Lower leg skin (tissue), 3 donors: ENCODE measurements around the gene TTC34.
"Not testable (repeated sequence)": the region's sequence is repeated elsewhere in the genome, so short reads cannot be mapped to it uniquely, and the experiment has no call there.

Experiments used
- CTCF ChIP-seq, 3 donors: fragments of 450-650 bp; IDR thresholded peaks; one replicate each; pipeline ENCODE4 v1.5.1; 2016; ENCODE audit warnings: antibody characterized with exemption in 3 of 3, mild to moderate bottlenecking in 3 of 3, moderate library complexity in 2 of 3
- POLR2A ChIP-seq, 2 donors: fragments of 450-650 bp; IDR thresholded peaks; one replicate each; pipeline ENCODE4 v1.6.1; 2016 to 2017; ENCODE audit warnings: antibody characterized with exemption in 2 of 2, mild to moderate bottlenecking in 1 of 2, moderate library complexity in 1 of 2

- TF ChIP-seq POLR2A, CTCF (IDR thresholded peaks at IDR 0.05): not testable (repeated sequence)
These were observed 106.7 kb downstream of the TTC34 start for GRCh38 chr1:2694796-2695195.
